WTC11 (cell line): ENCODE measurements around the gene ITGA8. TPM values are rescaled to one million over a fixed set of nuclear protein-coding genes. Genes with fewer than 3 reads are reported as not detected.

Experiments used
- ATAC-seq: fragments of 200-7000 bp; cut with Tn5 transposase; 2 replicates; pipeline ENCODE4 v1.10.0; 2021; ENCODE audit warnings: mild to moderate bottlenecking, moderate library complexity
- CTCF ChIA-PET: fragments of 300-600 bp; sonication (Branson Sonifier 250); formaldehyde crosslinking; loops from one replicate; lab custom pipeline; 2021; ENCODE audit warnings: antibody characterized with exemption; lab: Charles Lee
- POLR2A ChIA-PET: fragments of 350-600 bp; sonication (Branson Sonifier 250); formaldehyde crosslinking; loops from one replicate; lab custom pipeline; 2021; ENCODE audit warnings: antibody characterized with exemption; lab: Charles Lee
- DNase-seq: peaks from one replicate; pipeline ENCODE4 v3.0.0; 2021; ENCODE audit warnings: low spot score
- H3K27ac Mint-ChIP-seq: 2 replicates; pipeline ENCODE4 v1.8.0; 2021; ENCODE audit warnings: mixed read lengths
- H3K27me3 Mint-ChIP-seq: 2 replicates; pipeline ENCODE4 v1.8.0; 2021; ENCODE audit warnings: low read depth, mild to moderate bottlenecking, moderate library complexity, mixed read lengths
- H3K36me3 Mint-ChIP-seq: 2 replicates; pipeline ENCODE4 v1.8.0; 2021; ENCODE audit warnings: mixed read lengths
- H3K4me1 Mint-ChIP-seq: 2 replicates; pipeline ENCODE4 v1.8.0; 2022; ENCODE audit warnings: mixed read lengths
- H3K4me3 Mint-ChIP-seq: 2 replicates; pipeline ENCODE4 v1.8.0; 2021; ENCODE audit warnings: mild to moderate bottlenecking, moderate library complexity, mixed read lengths
- H3K9me3 Mint-ChIP-seq: 2 replicates; pipeline ENCODE4 v1.8.0; 2021; ENCODE audit warnings: mixed read lengths
- CBFB ChIP-seq: sonication (generic); formaldehyde crosslinking; IDR thresholded peaks from 2 replicates; pipeline ENCODE4 v1.8.1; 2022; ENCODE audit warnings: mild to moderate bottlenecking, low read depth, missing genetic modification reagents
- CREM ChIP-seq: sonication (generic); formaldehyde crosslinking; IDR thresholded peaks from 2 replicates; pipeline ENCODE4 v1.8.1; 2022; ENCODE audit warnings: mild to moderate bottlenecking, missing genetic modification reagents, moderate library complexity
- ESRRA ChIP-seq: sonication (generic); formaldehyde crosslinking; IDR thresholded peaks from 2 replicates; pipeline ENCODE4 v1.8.1; 2022; ENCODE audit warnings: mild to moderate bottlenecking, missing genetic modification reagents, borderline replicate concordance
- GTF2I ChIP-seq: fragments of 250-450 bp; sonication (Bioruptor Pico); conservative IDR thresholded peaks from 2 replicates; pipeline ENCODE4 v1.4.0; 2021; ENCODE audit warnings: mild to moderate bottlenecking
- NR1H2 ChIP-seq: sonication (generic); formaldehyde crosslinking; IDR thresholded peaks from 2 replicates; pipeline ENCODE4 v1.9.0; 2021; ENCODE audit warnings: mild to moderate bottlenecking, moderate library complexity, missing genetic modification reagents
- OVOL2 ChIP-seq: fragments of 250-450 bp; sonication (Bioruptor Pico); IDR thresholded peaks from 2 replicates; pipeline ENCODE4 v1.9.0; 2021; ENCODE audit warnings: mild to moderate bottlenecking, borderline replicate concordance
- PRRX2 ChIP-seq: fragments of 250-450 bp; sonication (Bioruptor Pico); IDR thresholded peaks from 2 replicates; pipeline ENCODE4 v1.8.0; 2021; ENCODE audit warnings: mild to moderate bottlenecking
- RELA ChIP-seq: sonication (generic); formaldehyde crosslinking; IDR thresholded peaks from 2 replicates; pipeline ENCODE4 v1.8.1; 2022; ENCODE audit warnings: missing genetic modification reagents, mild to moderate bottlenecking, borderline replicate concordance
- RORB ChIP-seq: fragments of 250-450 bp; sonication (Bioruptor Pico); IDR thresholded peaks from 2 replicates; pipeline ENCODE4 v1.9.0; 2021; ENCODE audit warnings: mild to moderate bottlenecking
- ZBTB21 ChIP-seq: sonication (generic); formaldehyde crosslinking; IDR thresholded peaks from 2 replicates; pipeline ENCODE4 v1.8.1; 2023; ENCODE audit warnings: mild to moderate bottlenecking, missing genetic modification reagents, borderline replicate concordance
- ZNF396 ChIP-seq: fragments of 250-450 bp; sonication (Bioruptor Pico); IDR thresholded peaks from 2 replicates; pipeline ENCODE4 v1.8.0; 2021; ENCODE audit warnings: mild to moderate bottlenecking, moderate library complexity, borderline replicate concordance
- ZNF423 ChIP-seq: fragments of 250-450 bp; sonication (Bioruptor Pico); IDR thresholded peaks from 2 replicates; pipeline ENCODE4 v2.1.2; 2022; ENCODE audit warnings: mild to moderate bottlenecking, moderate library complexity
- ZNF671 ChIP-seq: fragments of 250-450 bp; sonication (Bioruptor Pico); IDR thresholded peaks from 2 replicates; pipeline ENCODE4 v1.8.0; 2021; ENCODE audit warnings: mild to moderate bottlenecking
- total RNA-seq: library from RNA; stranded (reverse); gene quantifications from 3 replicates; pipeline ENCODE4 v1.2.3, GENCODE V29; 2021
- TF ChIP-seq, protein P1 (sequence below): fragments of 250-450 bp; sonication (Bioruptor Pico); IDR thresholded peaks from 2 replicates; pipeline ENCODE4 v1.9.0; 2021; ENCODE audit warnings: moderate library complexity, mild to moderate bottlenecking, inconsistent platforms, borderline replicate concordance
- TF ChIP-seq, protein P2 (sequence below): sonication (generic); formaldehyde crosslinking; IDR thresholded peaks from 2 replicates; pipeline ENCODE4 v1.8.1; 2022; ENCODE audit warnings: mild to moderate bottlenecking, missing genetic modification reagents, moderate library complexity, borderline replicate concordance
- TF ChIP-seq, protein P3 (sequence below): sonication (generic); formaldehyde crosslinking; IDR thresholded peaks from 2 replicates; pipeline ENCODE4 v1.8.0; 2022; ENCODE audit warnings: mild to moderate bottlenecking, missing genetic modification reagents
- TF ChIP-seq, protein P4 (sequence below): sonication (generic); formaldehyde crosslinking; IDR thresholded peaks from 2 replicates; pipeline ENCODE4 v1.8.0; 2022; ENCODE audit warnings: mild to moderate bottlenecking, missing genetic modification reagents
- TF ChIP-seq, protein P5 (sequence below): sonication (generic); formaldehyde crosslinking; conservative IDR thresholded peaks from 2 replicates; pipeline ENCODE4 v1.8.1; 2023; ENCODE audit warnings: mild to moderate bottlenecking, low read depth, missing genetic modification reagents, moderate library complexity
- TF ChIP-seq, protein P6 (sequence below): sonication (generic); formaldehyde crosslinking; IDR thresholded peaks from 2 replicates; pipeline ENCODE4 v1.8.1; 2023; ENCODE audit warnings: mild to moderate bottlenecking, moderate library complexity, missing genetic modification reagents

Gene ITGA8
- total RNA-seq, 1 experiment from 2014 or later, result not detected

DNA sequence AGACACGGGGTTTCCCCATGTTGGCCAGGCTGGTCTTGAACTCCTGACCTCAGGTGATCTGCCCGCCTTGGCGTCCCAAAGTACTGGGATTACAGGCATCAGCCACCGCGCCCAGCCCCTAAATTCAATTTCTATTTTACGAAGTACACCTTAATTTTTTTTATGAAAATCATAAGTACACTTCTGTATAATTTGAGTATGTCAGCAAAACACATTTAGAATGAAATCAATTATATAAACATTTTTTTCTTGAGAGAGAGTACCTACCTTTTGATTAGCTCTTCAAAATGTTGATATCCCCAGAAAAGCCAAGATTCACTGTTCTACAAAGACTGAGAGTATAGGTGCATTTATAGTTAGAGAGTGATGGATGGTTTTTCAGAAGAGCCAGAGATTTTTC, 20.5 kb upstream of the ITGA8 start:
- no peaks in the 10 kb centered on the region for H3K4me1 Mint-ChIP-seq
- H3K27ac Mint-ChIP-seq, result no peak overlapping the region
- H3K4me3 Mint-ChIP-seq, result no peak overlapping the region
- ChIA-PET POLR2A (no interaction called here), CTCF (interaction anchor here (0.6 to 1.8 kb wide), 4 partner anchors 10 to 780 kb away, joined by 3 to 6 read pairs (median 4); partner anchors contain the start of gene ITGA8)
- H3K27me3 Mint-ChIP-seq, result no peaks in the 10 kb centered on the region; the same call in 1 of the 2 replicates
- H3K36me3 Mint-ChIP-seq, result no peaks in the 10 kb centered on the region
- TF ChIP-seq OVOL2 (CRISPR knock-in tag) (no peak), ZNF396 (no peak), CBFB (no peak), ZBTB21 (CRISPR knock-in tag) (no peak), CREM (CRISPR knock-in tag) (no peak)
- TF ChIP-seq, protein P1, sequence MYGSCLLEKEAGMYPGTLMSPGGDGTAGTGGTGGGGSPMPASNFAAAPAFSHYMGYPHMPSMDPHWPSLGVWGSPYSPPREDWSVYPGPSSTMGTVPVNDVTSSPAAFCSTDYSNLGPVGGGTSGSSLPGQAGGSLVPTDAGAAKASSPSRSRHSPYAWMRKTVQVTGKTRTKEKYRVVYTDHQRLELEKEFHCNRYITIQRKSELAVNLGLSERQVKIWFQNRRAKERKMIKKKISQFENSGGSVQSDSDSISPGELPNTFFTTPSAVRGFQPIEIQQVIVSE, result no peak
- no peak for DNase-seq
- H3K9me3 Mint-ChIP-seq, result peaks cover 3% of the 10 kb centered on the region; the same call in 1 of the 2 replicates
- ATAC-seq, result no peak

DNA sequence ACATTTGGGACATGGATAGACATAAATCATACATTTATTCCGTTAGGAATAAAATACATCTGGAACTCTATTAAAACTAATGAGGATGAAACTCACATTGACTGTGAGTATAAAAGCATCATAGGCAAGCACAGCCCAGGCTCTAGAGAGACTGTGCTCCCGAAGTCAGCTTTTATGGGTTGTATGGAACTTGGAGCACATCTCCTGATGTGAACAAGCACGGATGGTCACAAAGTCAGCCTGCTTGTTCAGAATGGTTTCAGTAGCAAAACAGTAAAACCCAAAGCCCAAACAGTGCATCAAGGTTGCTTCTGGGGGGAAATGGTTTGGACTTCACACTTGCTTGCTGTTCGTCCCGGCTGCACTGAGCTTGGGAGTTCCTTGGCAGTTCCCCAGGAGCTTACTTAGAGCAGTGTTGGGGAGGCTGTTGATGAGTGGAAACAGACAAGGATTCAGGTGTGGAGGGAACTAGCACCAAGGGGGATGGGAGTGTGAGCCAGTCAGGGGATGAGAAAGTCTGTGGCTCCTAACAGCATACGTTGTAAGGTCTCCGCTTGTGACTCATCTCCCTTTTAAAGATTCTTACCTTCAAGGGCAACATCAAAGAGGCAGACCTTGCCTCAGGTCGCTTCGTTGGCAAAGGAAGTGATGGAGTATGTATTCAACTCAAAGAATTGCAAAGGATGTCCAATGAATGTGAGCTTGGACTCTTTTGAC, 19.7 kb upstream of the ITGA8 start:
- Mint-ChIP-seq H3K27ac (no peak overlapping the region), H3K4me3 (no peak overlapping the region), H3K36me3 (no peaks in the 10 kb centered on the region), H3K4me1 (no peaks in the 10 kb centered on the region), H3K27me3 (no peaks in the 10 kb centered on the region; the same call in 1 of the 2 replicates), H3K9me3 (peaks cover 3% of the 10 kb centered on the region; the same call in 1 of the 2 replicates)
- no peak for TF ChIP-seq OVOL2 (CRISPR knock-in tag)
- TF ChIP-seq, protein P2, sequence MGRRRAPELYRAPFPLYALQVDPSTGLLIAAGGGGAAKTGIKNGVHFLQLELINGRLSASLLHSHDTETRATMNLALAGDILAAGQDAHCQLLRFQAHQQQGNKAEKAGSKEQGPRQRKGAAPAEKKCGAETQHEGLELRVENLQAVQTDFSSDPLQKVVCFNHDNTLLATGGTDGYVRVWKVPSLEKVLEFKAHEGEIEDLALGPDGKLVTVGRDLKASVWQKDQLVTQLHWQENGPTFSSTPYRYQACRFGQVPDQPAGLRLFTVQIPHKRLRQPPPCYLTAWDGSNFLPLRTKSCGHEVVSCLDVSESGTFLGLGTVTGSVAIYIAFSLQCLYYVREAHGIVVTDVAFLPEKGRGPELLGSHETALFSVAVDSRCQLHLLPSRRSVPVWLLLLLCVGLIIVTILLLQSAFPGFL (CRISPR knock-in tag), result no peak
- TF ChIP-seq RORB (CRISPR knock-in tag), result no peak
- no peak for TF ChIP-seq ZNF671 (CRISPR knock-in tag)
- no peak for TF ChIP-seq PRRX2 (CRISPR knock-in tag)
- no peak for TF ChIP-seq NR1H2 (CRISPR knock-in tag)
- TF ChIP-seq GTF2I (CRISPR knock-in tag), result no peak
- TF ChIP-seq, protein P3, sequence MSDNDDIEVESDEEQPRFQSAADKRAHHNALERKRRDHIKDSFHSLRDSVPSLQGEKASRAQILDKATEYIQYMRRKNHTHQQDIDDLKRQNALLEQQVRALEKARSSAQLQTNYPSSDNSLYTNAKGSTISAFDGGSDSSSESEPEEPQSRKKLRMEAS (CRISPR knock-in tag), result no peak
- TF ChIP-seq ZNF423 (CRISPR knock-in tag), result no peak
- ATAC-seq (no peak), DNase-seq (no peak)
- POLR2A ChIA-PET, result no interaction called here
- CTCF ChIA-PET, result interaction anchor here (0.6 to 1.8 kb wide), 6 partner anchors 11 to 401 kb away, joined by 3 to 6 read pairs (median 4); partner anchors contain the start of gene ITGA8

DNA sequence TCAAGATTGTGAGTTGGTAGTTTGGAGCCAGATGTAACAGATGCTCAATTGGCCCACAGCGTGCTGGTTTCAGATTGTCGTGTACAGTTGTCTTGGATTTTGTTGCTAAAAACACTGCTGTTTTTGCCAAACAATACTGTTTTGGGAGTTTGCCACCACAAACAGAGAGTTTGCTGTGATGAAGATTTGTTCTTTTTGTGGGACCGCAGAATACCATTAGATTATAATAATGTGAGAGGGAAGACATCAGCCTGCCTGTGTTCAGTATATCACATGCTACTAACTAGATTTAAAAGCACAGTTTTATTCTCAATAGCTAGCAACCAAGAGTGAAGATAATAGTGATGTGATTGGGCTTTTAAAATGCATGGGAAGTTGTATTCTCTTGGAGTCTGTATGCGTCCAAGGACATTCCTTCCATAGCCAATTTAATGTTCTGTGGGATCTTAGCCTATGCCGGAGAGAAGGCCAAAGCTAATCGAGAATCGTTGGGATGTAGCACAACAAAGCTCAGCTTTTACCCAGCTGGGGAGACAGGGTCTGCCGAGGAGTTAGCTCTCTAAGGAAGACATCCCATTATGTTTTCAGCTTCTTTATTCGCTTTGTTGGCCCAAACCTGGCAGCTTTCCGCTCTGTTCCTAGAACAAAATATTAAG, 18.7 kb upstream of the ITGA8 start:
- H3K4me3 Mint-ChIP-seq, result no peak overlapping the region
- no peak overlapping the region for H3K27ac Mint-ChIP-seq
- H3K36me3 Mint-ChIP-seq, result peaks cover 2% of the 10 kb centered on the region; the same call in 1 of the 2 replicates
- DNase-seq, result no peak
- no peaks in the 10 kb centered on the region; the same call in 1 of the 2 replicates for H3K27me3 Mint-ChIP-seq
- ChIA-PET CTCF (interaction anchor here (1.0 to 1.4 kb wide), 2 partner anchors 19 to 299 kb away, joined by 4 to 5 read pairs; partner anchors contain the start of gene ITGA8), POLR2A (no interaction called here)
- ATAC-seq, result no peak
- H3K4me1 Mint-ChIP-seq, result no peaks in the 10 kb centered on the region
- peaks cover 10% of the 10 kb centered on the region for H3K9me3 Mint-ChIP-seq
- TF ChIP-seq, protein P4, sequence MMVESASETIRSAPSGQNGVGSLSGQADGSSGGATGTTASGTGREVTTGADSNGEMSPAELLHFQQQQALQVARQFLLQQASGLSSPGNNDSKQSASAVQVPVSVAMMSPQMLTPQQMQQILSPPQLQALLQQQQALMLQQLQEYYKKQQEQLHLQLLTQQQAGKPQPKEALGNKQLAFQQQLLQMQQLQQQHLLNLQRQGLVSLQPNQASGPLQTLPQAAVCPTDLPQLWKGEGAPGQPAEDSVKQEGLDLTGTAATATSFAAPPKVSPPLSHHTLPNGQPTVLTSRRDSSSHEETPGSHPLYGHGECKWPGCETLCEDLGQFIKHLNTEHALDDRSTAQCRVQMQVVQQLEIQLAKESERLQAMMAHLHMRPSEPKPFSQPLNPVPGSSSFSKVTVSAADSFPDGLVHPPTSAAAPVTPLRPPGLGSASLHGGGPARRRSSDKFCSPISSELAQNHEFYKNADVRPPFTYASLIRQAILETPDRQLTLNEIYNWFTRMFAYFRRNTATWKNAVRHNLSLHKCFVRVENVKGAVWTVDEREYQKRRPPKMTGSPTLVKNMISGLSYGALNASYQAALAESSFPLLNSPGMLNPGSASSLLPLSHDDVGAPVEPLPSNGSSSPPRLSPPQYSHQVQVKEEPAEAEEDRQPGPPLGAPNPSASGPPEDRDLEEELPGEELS, result no peak
- TF ChIP-seq, protein P5, sequence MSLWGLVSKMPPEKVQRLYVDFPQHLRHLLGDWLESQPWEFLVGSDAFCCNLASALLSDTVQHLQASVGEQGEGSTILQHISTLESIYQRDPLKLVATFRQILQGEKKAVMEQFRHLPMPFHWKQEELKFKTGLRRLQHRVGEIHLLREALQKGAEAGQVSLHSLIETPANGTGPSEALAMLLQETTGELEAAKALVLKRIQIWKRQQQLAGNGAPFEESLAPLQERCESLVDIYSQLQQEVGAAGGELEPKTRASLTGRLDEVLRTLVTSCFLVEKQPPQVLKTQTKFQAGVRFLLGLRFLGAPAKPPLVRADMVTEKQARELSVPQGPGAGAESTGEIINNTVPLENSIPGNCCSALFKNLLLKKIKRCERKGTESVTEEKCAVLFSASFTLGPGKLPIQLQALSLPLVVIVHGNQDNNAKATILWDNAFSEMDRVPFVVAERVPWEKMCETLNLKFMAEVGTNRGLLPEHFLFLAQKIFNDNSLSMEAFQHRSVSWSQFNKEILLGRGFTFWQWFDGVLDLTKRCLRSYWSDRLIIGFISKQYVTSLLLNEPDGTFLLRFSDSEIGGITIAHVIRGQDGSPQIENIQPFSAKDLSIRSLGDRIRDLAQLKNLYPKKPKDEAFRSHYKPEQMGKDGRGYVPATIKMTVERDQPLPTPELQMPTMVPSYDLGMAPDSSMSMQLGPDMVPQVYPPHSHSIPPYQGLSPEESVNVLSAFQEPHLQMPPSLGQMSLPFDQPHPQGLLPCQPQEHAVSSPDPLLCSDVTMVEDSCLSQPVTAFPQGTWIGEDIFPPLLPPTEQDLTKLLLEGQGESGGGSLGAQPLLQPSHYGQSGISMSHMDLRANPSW (CRISPR knock-in tag), result no peak
- TF ChIP-seq, protein P2 (CRISPR knock-in tag), result no peak
- TF ChIP-seq, protein P3 (CRISPR knock-in tag), result no peak
- TF ChIP-seq RELA (CRISPR knock-in tag) (no peak), ESRRA (no peak)
- TF ChIP-seq, protein P6, sequence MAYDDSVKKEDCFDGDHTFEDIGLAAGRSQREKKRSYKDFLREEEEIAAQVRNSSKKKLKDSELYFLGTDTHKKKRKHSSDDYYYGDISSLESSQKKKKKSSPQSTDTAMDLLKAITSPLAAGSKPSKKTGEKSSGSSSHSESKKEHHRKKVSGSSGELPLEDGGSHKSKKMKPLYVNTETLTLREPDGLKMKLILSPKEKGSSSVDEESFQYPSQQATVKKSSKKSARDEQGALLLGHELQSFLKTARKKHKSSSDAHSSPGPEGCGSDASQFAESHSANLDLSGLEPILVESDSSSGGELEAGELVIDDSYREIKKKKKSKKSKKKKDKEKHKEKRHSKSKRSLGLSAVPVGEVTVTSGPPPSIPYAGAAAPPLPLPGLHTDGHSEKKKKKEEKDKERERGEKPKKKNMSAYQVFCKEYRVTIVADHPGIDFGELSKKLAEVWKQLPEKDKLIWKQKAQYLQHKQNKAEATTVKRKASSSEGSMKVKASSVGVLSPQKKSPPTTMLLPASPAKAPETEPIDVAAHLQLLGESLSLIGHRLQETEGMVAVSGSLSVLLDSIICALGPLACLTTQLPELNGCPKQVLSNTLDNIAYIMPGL (CRISPR knock-in tag), result no peak
